ENCODE measurements around the gene COG5. TPM values are rescaled to one million over a fixed set of nuclear protein-coding genes. Genes with fewer than 3 reads are reported as not detected.

The COG5 gene
- total and polyA plus RNA-seq, 2 of the 4 experiments (the other 2 are of a cell fraction), result 18.5 to 27.4 TPM

DNA sequence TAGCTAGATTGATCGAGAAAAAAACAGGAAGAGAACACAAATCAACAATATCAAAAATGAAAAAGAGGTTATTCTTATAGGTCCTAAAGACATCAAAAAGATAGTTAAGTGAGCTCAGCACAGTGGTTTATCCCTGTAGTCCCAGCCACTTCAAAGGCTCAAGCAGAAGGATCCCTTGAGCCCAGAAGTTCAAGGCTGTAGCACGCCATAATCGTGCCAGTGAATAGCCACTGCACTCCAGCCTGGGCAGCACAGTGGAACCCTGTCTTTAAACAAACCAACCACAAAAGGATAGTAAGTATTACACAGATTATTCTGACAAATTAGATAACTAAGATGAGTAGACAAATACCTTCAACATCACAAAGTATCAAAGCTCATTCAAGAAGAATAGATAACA is 311.8 kb downstream of the COG5 start:
- in situ Hi-C loops (cut with MboI; ENCODE audit: low sequenced_read_pairs), result no loop called here
- Histone ChIP-seq H3K4me3 (ENCODE audit: insufficient read depth, low read depth, low read length) (no peak overlapping the region), H3K27ac (ENCODE audit: insufficient read depth, low read length) (no peak overlapping the region), H3K36me3 (ENCODE audit: control insufficient read depth, insufficient read depth, low read length) (peaks cover 2% of the 10 kb centered on the region; the same call in 1 of the 2 replicates), H3K27me3 (ENCODE audit: control insufficient read depth, insufficient read depth, low read length) (no peaks in the 10 kb centered on the region), H3K56ac (ENCODE audit: extremely low read depth, insufficient read depth, low read length) (no peak overlapping the region), H4K20me1 (ENCODE audit: insufficient read depth, low read length) (no peaks in the 10 kb centered on the region), H2BK15ac (ENCODE audit: low read depth, low read length) (no peak overlapping the region), H3K14ac (replicated peaks; ENCODE audit: low read depth, low read length) (no peak overlapping the region), H3K4ac (ENCODE audit: low read depth, low read length) (no peak overlapping the region), H4K5ac (ENCODE audit: low read depth, low read length) (no peak overlapping the region), H3K4me1 (ENCODE audit: control insufficient read depth, insufficient read depth, low read length) (no peaks in the 10 kb centered on the region), H3K9me1 (ENCODE audit: insufficient read depth, low read length) (no peaks in the 10 kb centered on the region; the same call in 1 of the 2 replicates), H3K23ac (ENCODE audit: low read depth, low read length) (no peak overlapping the region), H3K9me3 (ENCODE audit: control insufficient read depth, insufficient read depth, low read length) (no peaks in the 10 kb centered on the region), H2AK9ac (replicated peaks; ENCODE audit: low read depth, low read length, poor library complexity) (no peak overlapping the region), H3K4me2 (ENCODE audit: low read depth, low read length) (no peak overlapping the region), H4K8ac (ENCODE audit: low read depth in 2 of 2, low read length in 2 of 2) (no peak overlapping the region), H2BK5ac (ENCODE audit: low read depth, low read length, poor library complexity, severe bottlenecking) (no peak overlapping the region), H2AFZ (replicated peaks; ENCODE audit: low read length, poor library complexity) (no peak overlapping the region), H3K79me1 (ENCODE audit: low read depth in 1 of 2, low read length in 2 of 2) (no peaks in the 10 kb centered on the region; a peak in 1 of 4 replicates), H2AK5ac (ENCODE audit: low read depth, low read length) (no peak overlapping the region), H2BK120ac (ENCODE audit: low read depth, low read length) (no peak overlapping the region), H4K91ac (ENCODE audit: insufficient read depth, low read depth, low read length) (no peak overlapping the region), H3K9ac (ENCODE audit: low read depth, low read length) (no peak overlapping the region), H2BK20ac (ENCODE audit: low read depth, low read length) (no peak overlapping the region), H3K18ac (ENCODE audit: low read depth, low read length) (no peak overlapping the region)
- no CpG with 5 or more reads among the region's 3 CpGs for WGBS, 2 experiments (ENCODE audit: extremely low coverage in 2 of 2, insufficient read length in 1 of 2)
- DNase-seq, result no peak
- CTCF ChIA-PET, result no interaction called here
- intact Hi-C loops (cut with micrococcal nuclease), result no loop called here
- POLR2A ChIA-PET (ENCODE audit: unreplicated experiment), result no interaction called here
- dilution Hi-C loops (cut with HindIII; ENCODE audit: low sequenced_read_pairs, unreplicated experiment), result no loop called here
- ATAC-seq (ENCODE audit: low read depth), result no peak
- TF ChIP-seq MXI1 (IDR thresholded peaks at IDR 0.05; ENCODE audit: borderline replicate concordance, low read depth, low read length), result no peak
- TF ChIP-seq MAFK (IDR thresholded peaks at IDR 0.05; ENCODE audit: low read depth, low read length), result no peak
- no TSS peak for BruUV-seq (replicated peaks)

Data from IMR-90 (cell line).